AG09309 (cell line): ENCODE results near the gene ADGRB2.

Experiments used
- DNase-seq: peaks from one replicate; pipeline ENCODE4 v3.0.0-alpha.2; 2010; ENCODE audit warnings: low read depth
- H3K4me3 ChIP-seq: 2 replicates; pipeline ENCODE4 v1.5.1; 2011; ENCODE audit warnings: mild to moderate bottlenecking, low read depth, low read length, moderate library complexity; ENCODE audit not compliant: control insufficient read depth
- CTCF ChIP-seq: IDR thresholded peaks from 2 replicates; pipeline ENCODE4 v1.5.1; 2011; ENCODE audit warnings: mild to moderate bottlenecking, low read depth, low read length, inconsistent platforms; ENCODE audit not compliant: insufficient read depth, control insufficient read depth; ENCODE audit errors: missing control alignments

The ADGRB2 gene

GRCh38 chr1:31688233-31688918, 75.8 kb downstream of the ADGRB2 start:
- DNase-seq: no peak
- no peak for TF ChIP-seq CTCF
- H3K4me3 ChIP-seq: no peak overlapping the region

GRCh38 chr1:31687601-31688000, 76.5 kb downstream of the ADGRB2 start:
- no peak for DNase-seq
- no peak for TF ChIP-seq CTCF
- no peak overlapping the region for H3K4me3 ChIP-seq

- H3K4me3 ChIP-seq: no peak overlapping the region
- DNase-seq: no peak
- TF ChIP-seq CTCF: no peak
Observed at GRCh38 chr1:31685795-31686194, 78.3 kb downstream of the ADGRB2 start.

GRCh38 chr1:31683997-31684396, 80.1 kb downstream of the ADGRB2 start:
- H3K4me3 ChIP-seq: no peak overlapping the region
- peak; percentile 39 for TF ChIP-seq CTCF
- no peak for DNase-seq

GRCh38 chr1:31681415-31681814, 82.7 kb downstream of the ADGRB2 start:
- no peak for TF ChIP-seq CTCF
- no peak for DNase-seq
- no peak overlapping the region for H3K4me3 ChIP-seq

- TF ChIP-seq CTCF: no peak
- DNase-seq: no peak
- H3K4me3 ChIP-seq: no peak overlapping the region
Observed at GRCh38 chr1:31679676-31680230, 84.4 kb downstream of the ADGRB2 start.
